Ishikawa (cell line): ENCODE results near the gene BRAT1.

Experiments used
- EGR1 ChIP-seq: IDR thresholded peaks from 2 replicates; pipeline ENCODE4 v1.6.1; 2012
- EP300 ChIP-seq: IDR thresholded peaks from 2 replicates; pipeline ENCODE4 v1.6.1; 2012; ENCODE audit warnings: borderline replicate concordance
- RAD21 ChIP-seq: IDR thresholded peaks from 2 replicates; pipeline ENCODE4 v1.6.1; 2012; ENCODE audit warnings: low read depth
- TEAD4 ChIP-seq: IDR thresholded peaks from 2 replicates; pipeline ENCODE4 v1.6.1; 2012
- TF ChIP-seq, protein P1 (sequence below): IDR thresholded peaks from 2 replicates; pipeline ENCODE4 v1.6.1; 2012

DNA sequence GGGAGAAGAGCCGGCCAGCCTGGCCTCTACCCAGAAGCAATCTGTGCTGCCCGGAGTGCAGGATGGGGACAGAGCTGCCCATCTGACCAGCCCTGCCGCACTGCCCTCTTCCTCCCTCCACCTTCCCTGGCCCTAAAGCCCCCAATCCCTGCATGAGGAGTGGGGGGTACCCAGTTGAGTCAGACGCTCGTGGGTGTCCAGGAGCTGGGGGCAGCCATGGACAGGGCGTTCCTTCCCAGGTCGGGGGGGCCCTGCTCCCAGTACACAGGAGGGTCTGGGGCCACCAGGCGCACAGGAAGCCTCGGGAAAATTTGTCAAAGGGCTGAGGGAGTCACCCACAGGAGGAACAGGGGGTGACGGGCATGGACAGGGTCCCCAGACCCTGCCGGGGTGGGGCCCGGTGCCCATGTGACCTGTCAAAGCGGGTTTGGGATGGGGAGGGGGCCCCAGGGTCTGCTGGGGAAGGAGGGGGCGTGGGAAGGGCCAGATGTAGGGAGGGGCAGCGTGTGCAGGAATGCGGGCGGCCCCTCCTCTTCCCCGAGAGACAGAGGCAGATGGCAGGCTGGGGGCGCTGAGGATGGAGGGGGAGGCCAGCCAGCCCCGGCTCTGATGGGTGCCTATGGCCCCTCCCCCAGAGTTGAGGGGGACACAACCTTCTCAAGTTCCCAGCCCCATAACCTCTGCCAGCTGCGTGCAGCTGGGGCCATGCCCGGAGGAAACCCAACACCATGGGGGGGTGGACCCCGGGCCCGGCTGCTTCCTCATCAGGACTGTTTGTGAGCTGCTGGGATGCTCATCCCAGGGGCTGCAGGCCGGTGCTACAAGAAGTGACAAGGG, 57.6 kb downstream of the BRAT1 start:
- TF ChIP-seq EGR1 (no peak), EP300 (no peak), TEAD4 (no peak), RAD21 (no peak)
- TF ChIP-seq, protein P1, sequence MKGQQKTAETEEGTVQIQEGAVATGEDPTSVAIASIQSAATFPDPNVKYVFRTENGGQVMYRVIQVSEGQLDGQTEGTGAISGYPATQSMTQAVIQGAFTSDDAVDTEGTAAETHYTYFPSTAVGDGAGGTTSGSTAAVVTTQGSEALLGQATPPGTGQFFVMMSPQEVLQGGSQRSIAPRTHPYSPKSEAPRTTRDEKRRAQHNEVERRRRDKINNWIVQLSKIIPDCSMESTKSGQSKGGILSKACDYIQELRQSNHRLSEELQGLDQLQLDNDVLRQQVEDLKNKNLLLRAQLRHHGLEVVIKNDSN: no peak
